ENCODE measurements around the gene MYO1D.

The MYO1D gene

GRCh38 chr17:32481193-32481592 is 395.7 kb downstream of the MYO1D start:
- no peak overlapping the region for H2AFZ ChIP-seq (ENCODE audit: low read length)
- H3K18ac ChIP-seq (ENCODE audit: low read length) = no peak overlapping the region
- no peaks in the 10 kb centered on the region for H3K79me1 ChIP-seq (ENCODE audit: low read depth, low read length)
- no peaks in the 10 kb centered on the region for H3K9me3 ChIP-seq (replicated peaks in 1 of 2; ENCODE audit: control insufficient read depth in 2 of 2, insufficient read depth in 1 of 2, low read depth in 1 of 2, low read length in 2 of 2)
- no peak overlapping the region for H3K4ac ChIP-seq (ENCODE audit: low read length)
- H2AK5ac ChIP-seq (ENCODE audit: low read depth, low read length) = no peak overlapping the region
- no peak overlapping the region for H3K14ac ChIP-seq (ENCODE audit: low read length)
- DNase-seq (ENCODE audit: low spot score) = no peak
- no peak overlapping the region for H4K8ac ChIP-seq (ENCODE audit: low read depth, low read length)
- H3K27me3 ChIP-seq (ENCODE audit: control insufficient read depth in 3 of 3, insufficient read depth in 3 of 3, low read depth in 1 of 3, low read length in 3 of 3) = no peaks in the 10 kb centered on the region
- H3K36me3 ChIP-seq (replicated peaks in 1 of 2; ENCODE audit: control insufficient read depth in 2 of 2, insufficient read depth in 2 of 2, low read length in 2 of 2) = peaks cover 39 to 69% of the 10 kb centered on the region in 2 donors
- peaks cover 11 to 15% of the 10 kb centered on the region in 2 donors for H3K4me1 ChIP-seq (ENCODE audit: control insufficient read depth in 2 of 2, insufficient read depth in 1 of 2, low read depth in 1 of 2, low read length in 2 of 2)
- H4K91ac ChIP-seq (ENCODE audit: low read depth, low read length, poor library complexity) = no peak overlapping the region
- no peak overlapping the region for H3K23ac ChIP-seq (ENCODE audit: low read depth, low read length, poor library complexity)
- no peak overlapping the region for H3K9ac ChIP-seq (ENCODE audit: low read depth, low read length, poor library complexity)
- H2BK15ac ChIP-seq (ENCODE audit: low read length) = no peak overlapping the region
- H2BK12ac ChIP-seq (ENCODE audit: low read length) = no peak overlapping the region
- no CpG with 5 or more reads among the region's 8 CpGs for WGBS, 2 donors (ENCODE audit: extremely low coverage in 2 of 2, insufficient read length in 2 of 2, insufficient replicate concordance in 1 of 2)
- no peak overlapping the region for H3K4me2 ChIP-seq (ENCODE audit: insufficient read depth, low read length, poor library complexity, severe bottlenecking)
- no peak overlapping the region for H2BK5ac ChIP-seq (ENCODE audit: low read length)
- H3K27ac ChIP-seq (replicated peaks; ENCODE audit: low read length) = no peak overlapping the region
- no peak overlapping the region for H3K4me3 ChIP-seq (ENCODE audit: low read length in 2 of 2)
- H2BK120ac ChIP-seq (ENCODE audit: low read depth, low read length) = no peak overlapping the region

- Histone ChIP-seq H2BK5ac (ENCODE audit: low read length) (no peak overlapping the region), H3K18ac (ENCODE audit: low read length) (no peak overlapping the region), H2BK120ac (ENCODE audit: low read depth, low read length) (no peak overlapping the region), H3K36me3 (replicated peaks in 1 of 2; ENCODE audit: control insufficient read depth in 2 of 2, insufficient read depth in 2 of 2, low read length in 2 of 2) (peaks cover 54 to 89% of the 10 kb centered on the region in 2 donors), H3K4me2 (ENCODE audit: insufficient read depth, low read length, poor library complexity, severe bottlenecking) (no peak overlapping the region), H3K4me3 (ENCODE audit: low read length in 2 of 2) (no peak overlapping the region), H3K14ac (ENCODE audit: low read length) (no peak overlapping the region), H3K27ac (replicated peaks; ENCODE audit: low read length) (no peak overlapping the region), H2AK5ac (ENCODE audit: low read depth, low read length) (no peak overlapping the region), H3K27me3 (ENCODE audit: control insufficient read depth in 3 of 3, insufficient read depth in 3 of 3, low read depth in 1 of 3, low read length in 3 of 3) (no peaks in the 10 kb centered on the region), H2BK15ac (ENCODE audit: low read length) (no peak overlapping the region), H3K79me1 (ENCODE audit: low read depth, low read length) (no peaks in the 10 kb centered on the region), H3K4ac (ENCODE audit: low read length) (no peak overlapping the region), H3K9me3 (replicated peaks in 1 of 2; ENCODE audit: control insufficient read depth in 2 of 2, insufficient read depth in 1 of 2, low read depth in 1 of 2, low read length in 2 of 2) (no peaks in the 10 kb centered on the region), H3K23ac (ENCODE audit: low read depth, low read length, poor library complexity) (no peak overlapping the region), H4K91ac (ENCODE audit: low read depth, low read length, poor library complexity) (no peak overlapping the region), H4K8ac (ENCODE audit: low read depth, low read length) (no peak overlapping the region), H3K4me1 (ENCODE audit: control insufficient read depth in 2 of 2, insufficient read depth in 1 of 2, low read depth in 1 of 2, low read length in 2 of 2) (peaks cover 10% of the 10 kb centered on the region in 2 donors), H2BK12ac (ENCODE audit: low read length) (no peak overlapping the region), H2AFZ (ENCODE audit: low read length) (no peak overlapping the region), H3K9ac (ENCODE audit: low read depth, low read length, poor library complexity) (no peak overlapping the region)
- no CpG with 5 or more reads among the region's 5 CpGs for WGBS, 2 donors (ENCODE audit: extremely low coverage in 2 of 2, insufficient read length in 2 of 2, insufficient replicate concordance in 1 of 2)
- no peak for DNase-seq (ENCODE audit: low spot score)
These were observed 397.8 kb downstream of the MYO1D start for GRCh38 chr17:32479074-32479617.

DNA sequence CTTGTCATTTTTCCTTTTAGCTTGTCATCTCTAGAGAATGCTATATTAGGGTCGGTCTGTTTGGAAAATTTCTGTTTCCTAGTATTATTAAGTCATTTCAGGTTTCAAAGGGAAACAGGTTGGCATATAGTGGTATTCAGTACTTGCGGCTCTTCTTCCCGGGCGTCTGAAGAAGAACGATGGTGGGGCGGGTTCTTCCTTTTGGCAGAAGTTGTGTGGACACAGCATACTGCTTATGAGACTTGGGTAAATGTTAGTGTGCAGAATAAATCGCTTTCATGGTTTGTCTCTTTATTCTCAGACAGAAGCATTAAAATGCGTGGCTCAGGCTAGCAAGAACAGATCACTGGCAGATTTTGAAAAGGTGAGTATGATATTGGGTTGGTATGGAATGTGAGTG is 399.7 kb downstream of the MYO1D start:
- Histone ChIP-seq H4K8ac (ENCODE audit: low read depth, low read length) (no peak overlapping the region), H3K4me3 (ENCODE audit: low read length in 2 of 2) (no peak overlapping the region), H3K27ac (replicated peaks; ENCODE audit: low read length) (no peak overlapping the region), H3K9ac (ENCODE audit: low read depth, low read length, poor library complexity) (no peak overlapping the region), H2BK15ac (ENCODE audit: low read length) (no peak overlapping the region), H4K91ac (ENCODE audit: low read depth, low read length, poor library complexity) (no peak overlapping the region), H3K18ac (ENCODE audit: low read length) (no peak overlapping the region), H2BK12ac (ENCODE audit: low read length) (no peak overlapping the region), H2AFZ (ENCODE audit: low read length) (no peak overlapping the region), H2AK5ac (ENCODE audit: low read depth, low read length) (no peak overlapping the region), H3K14ac (ENCODE audit: low read length) (no peak overlapping the region), H3K4ac (ENCODE audit: low read length) (no peak overlapping the region), H3K79me1 (ENCODE audit: low read depth, low read length) (no peaks in the 10 kb centered on the region), H3K9me3 (replicated peaks in 1 of 2; ENCODE audit: control insufficient read depth in 2 of 2, insufficient read depth in 1 of 2, low read depth in 1 of 2, low read length in 2 of 2) (no peaks in the 10 kb centered on the region), H2BK5ac (ENCODE audit: low read length) (no peak overlapping the region), H3K23ac (ENCODE audit: low read depth, low read length, poor library complexity) (no peak overlapping the region), H2BK120ac (ENCODE audit: low read depth, low read length) (no peak overlapping the region), H3K27me3 (ENCODE audit: control insufficient read depth in 3 of 3, insufficient read depth in 3 of 3, low read depth in 1 of 3, low read length in 3 of 3) (no peaks in the 10 kb centered on the region), H3K36me3 (replicated peaks in 1 of 2; ENCODE audit: control insufficient read depth in 2 of 2, insufficient read depth in 2 of 2, low read length in 2 of 2) (peaks cover 57 to 97% of the 10 kb centered on the region in 2 donors), H3K4me2 (ENCODE audit: insufficient read depth, low read length, poor library complexity, severe bottlenecking) (no peak overlapping the region), H3K4me1 (ENCODE audit: control insufficient read depth in 2 of 2, insufficient read depth in 1 of 2, low read depth in 1 of 2, low read length in 2 of 2) (no peaks in the 10 kb centered on the region)
- no CpG with 5 or more reads among the region's 8 CpGs for WGBS, 2 donors (ENCODE audit: extremely low coverage in 2 of 2, insufficient read length in 2 of 2, insufficient replicate concordance in 1 of 2)
- no peak for DNase-seq (ENCODE audit: low spot score)

DNA sequence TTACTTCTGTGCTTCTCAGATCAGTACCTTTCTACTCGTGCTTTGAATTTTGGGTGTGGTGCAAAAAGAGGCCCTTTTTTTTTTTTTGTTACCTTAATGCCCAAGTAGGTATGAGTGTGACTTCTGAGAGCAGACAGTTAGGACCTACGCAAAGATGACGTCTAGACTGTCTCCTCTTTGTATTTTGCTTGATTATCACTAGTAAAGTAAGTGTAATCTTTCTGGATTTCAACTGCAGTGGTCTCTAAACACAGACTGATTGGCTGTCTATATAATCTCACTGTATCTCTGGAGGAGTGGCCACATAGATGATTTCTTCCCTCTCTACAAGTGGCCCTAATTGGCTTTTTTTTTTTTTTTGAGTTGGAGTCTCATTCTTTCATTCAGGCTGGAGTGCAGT is 401.7 kb downstream of the MYO1D start:
- Histone ChIP-seq H3K9ac (ENCODE audit: low read depth, low read length, poor library complexity) (no peak overlapping the region), H3K18ac (ENCODE audit: low read length) (no peak overlapping the region), H3K4ac (ENCODE audit: low read length) (no peak overlapping the region), H3K4me3 (ENCODE audit: low read length in 2 of 2) (no peak overlapping the region), H3K23ac (ENCODE audit: low read depth, low read length, poor library complexity) (no peak overlapping the region), H3K4me1 (ENCODE audit: control insufficient read depth in 2 of 2, insufficient read depth in 1 of 2, low read depth in 1 of 2, low read length in 2 of 2) (no peaks in the 10 kb centered on the region), H4K8ac (ENCODE audit: low read depth, low read length) (no peak overlapping the region), H2BK15ac (ENCODE audit: low read length) (no peak overlapping the region), H2BK5ac (ENCODE audit: low read length) (no peak overlapping the region), H3K36me3 (replicated peaks in 1 of 2; ENCODE audit: control insufficient read depth in 2 of 2, insufficient read depth in 2 of 2, low read length in 2 of 2) (peaks cover 55 to 97% of the 10 kb centered on the region in 2 donors), H2BK120ac (ENCODE audit: low read depth, low read length) (no peak overlapping the region), H3K4me2 (ENCODE audit: insufficient read depth, low read length, poor library complexity, severe bottlenecking) (no peak overlapping the region), H3K14ac (ENCODE audit: low read length) (no peak overlapping the region), H4K91ac (ENCODE audit: low read depth, low read length, poor library complexity) (no peak overlapping the region), H3K9me3 (replicated peaks in 1 of 2; ENCODE audit: control insufficient read depth in 2 of 2, insufficient read depth in 1 of 2, low read depth in 1 of 2, low read length in 2 of 2) (no peaks in the 10 kb centered on the region), H2AK5ac (ENCODE audit: low read depth, low read length) (no peak overlapping the region), H3K79me1 (ENCODE audit: low read depth, low read length) (no peaks in the 10 kb centered on the region), H3K27me3 (ENCODE audit: control insufficient read depth in 3 of 3, insufficient read depth in 3 of 3, low read depth in 1 of 3, low read length in 3 of 3) (no peaks in the 10 kb centered on the region), H3K27ac (replicated peaks; ENCODE audit: low read length) (no peak overlapping the region), H2AFZ (ENCODE audit: low read length) (no peak overlapping the region), H2BK12ac (ENCODE audit: low read length) (no peak overlapping the region)
- DNase-seq (ENCODE audit: low spot score) = no peak
- WGBS, 2 donors (ENCODE audit: extremely low coverage in 2 of 2, insufficient read length in 2 of 2, insufficient replicate concordance in 1 of 2) = no CpG with 5 or more reads among the region's 3 CpGs
